Testis (tissue), 2 donors: ENCODE measurements around the gene SLIRP.

ENCODE experiments used
- POLR2A ChIP-seq: fragments of 450-650 bp; IDR thresholded peaks from one replicate; pipeline ENCODE4 v1.6.1; 2017; ENCODE audit warnings: antibody characterized with exemption, mild to moderate bottlenecking, moderate library complexity
- TF ChIP-seq, protein P1 (sequence below), 3 experiments: fragments of 450-650 bp in 2 of 3; fragments of 200-600 bp in 1 of 3; sonication (generic) in 1 of 3; IDR thresholded peaks; one replicate each; pipeline ENCODE4 v1.5.1; 2016 to 2019; ENCODE audit warnings: antibody characterized with exemption in 3 of 3, mild to moderate bottlenecking in 2 of 3, moderate library complexity in 1 of 3

DNA sequence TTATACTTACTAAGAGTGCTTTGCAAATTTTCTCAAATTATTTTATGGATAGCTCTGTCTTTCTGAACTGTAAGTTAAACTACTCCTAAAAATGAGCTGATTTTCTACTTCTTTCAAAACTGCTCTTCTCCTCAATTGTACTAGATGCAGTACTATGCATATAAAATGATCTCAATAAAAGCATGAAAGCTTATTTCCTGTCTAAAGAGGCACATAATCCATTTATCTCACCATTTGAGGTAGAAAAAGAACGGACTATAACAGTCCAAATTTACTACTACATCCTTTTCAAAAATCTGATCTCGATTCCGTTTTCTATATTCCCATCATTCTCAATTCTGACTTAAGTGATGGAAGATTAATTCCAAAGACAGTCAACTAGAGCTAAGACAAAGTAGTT lies 14.4 kb downstream of the SLIRP start:
- TF ChIP-seq, protein P1, sequence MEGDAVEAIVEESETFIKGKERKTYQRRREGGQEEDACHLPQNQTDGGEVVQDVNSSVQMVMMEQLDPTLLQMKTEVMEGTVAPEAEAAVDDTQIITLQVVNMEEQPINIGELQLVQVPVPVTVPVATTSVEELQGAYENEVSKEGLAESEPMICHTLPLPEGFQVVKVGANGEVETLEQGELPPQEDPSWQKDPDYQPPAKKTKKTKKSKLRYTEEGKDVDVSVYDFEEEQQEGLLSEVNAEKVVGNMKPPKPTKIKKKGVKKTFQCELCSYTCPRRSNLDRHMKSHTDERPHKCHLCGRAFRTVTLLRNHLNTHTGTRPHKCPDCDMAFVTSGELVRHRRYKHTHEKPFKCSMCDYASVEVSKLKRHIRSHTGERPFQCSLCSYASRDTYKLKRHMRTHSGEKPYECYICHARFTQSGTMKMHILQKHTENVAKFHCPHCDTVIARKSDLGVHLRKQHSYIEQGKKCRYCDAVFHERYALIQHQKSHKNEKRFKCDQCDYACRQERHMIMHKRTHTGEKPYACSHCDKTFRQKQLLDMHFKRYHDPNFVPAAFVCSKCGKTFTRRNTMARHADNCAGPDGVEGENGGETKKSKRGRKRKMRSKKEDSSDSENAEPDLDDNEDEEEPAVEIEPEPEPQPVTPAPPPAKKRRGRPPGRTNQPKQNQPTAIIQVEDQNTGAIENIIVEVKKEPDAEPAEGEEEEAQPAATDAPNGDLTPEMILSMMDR (IDR thresholded peaks at IDR 0.05): no peak
- no peak for TF ChIP-seq POLR2A
